PC-3 (cell line): ENCODE results near the gene SHLD1. TPM values are rescaled to one million over a fixed set of nuclear protein-coding genes. Genes with fewer than 3 reads are reported as not detected.
A peak's percentile ranks its signal among the peaks of the same experiment; 100 is the strongest.
"Not testable (repeated sequence)": the region's sequence is repeated elsewhere in the genome, so short reads cannot be mapped to it uniquely, and the experiment has no call there.

ENCODE experiments used
- ATAC-seq: fragments of 200-7000 bp; cut with Tn5 transposase; 2 replicates; pipeline ENCODE4 v1.9.1; 2020; ENCODE audit warnings: mild to moderate bottlenecking, moderate library complexity
- Bru-seq: library from RNA; stranded (reverse); fragments of 400-500 nt; gene quantifications from one replicate; lab custom pipeline; 2021; lab: Mats Ljungman, UMichigan
- BruChase-seq, 2 experiments: library from RNA; stranded (reverse); fragments of 400-500 nt; gene quantifications; one replicate each; lab custom pipeline; 2021; lab: Mats Ljungman, UMichigan
- BruUV-seq: library from RNA; stranded (reverse); fragments of 400-500 nt; replicated peaks from 2 replicates; lab custom pipeline; 2021; lab: Mats Ljungman, UMichigan
- CTCF ChIA-PET: fragments of 300-600 bp; sonication (Branson Sonifier 250); formaldehyde crosslinking; loops from one replicate; lab custom pipeline; 2022; ENCODE audit warnings: antibody characterized with exemption; lab: Charles Lee
- POLR2A ChIA-PET: fragments of 300-600 bp; sonication (Branson Sonifier 250); formaldehyde crosslinking; loops from one replicate; lab custom pipeline; 2022; ENCODE audit warnings: antibody characterized with exemption; ENCODE audit not compliant: unreplicated experiment; lab: Charles Lee
- DNase-seq: peaks from one replicate; pipeline ENCODE4 v3.0.0-alpha.2; 2015
- H2AFZ ChIP-seq: fragments of 300-600 bp; sonication (generic); 2 replicates; pipeline ENCODE4 v1.6.0; 2016; ENCODE audit warnings: antibody characterized with exemption, low read length
- H3F3A ChIP-seq: fragments of 300-600 bp; sonication (generic); one replicate; pipeline ENCODE4 v1.6.0; 2017; ENCODE audit warnings: antibody characterized with exemption, low read length, control low read depth, mild to moderate bottlenecking; ENCODE audit not compliant: unreplicated experiment
- H3K27ac ChIP-seq: fragments of 300-600 bp; sonication (generic); 2 replicates; pipeline ENCODE4 v1.5.1; 2016; ENCODE audit warnings: mild to moderate bottlenecking, low read length
- H3K27me3 ChIP-seq: fragments of 300-600 bp; sonication (generic); 2 replicates; pipeline ENCODE4 v1.6.1; 2016; ENCODE audit warnings: low read length, mixed read lengths
- H3K36me3 ChIP-seq: fragments of 300-600 bp; sonication (generic); 2 replicates; pipeline ENCODE4 v1.6.1; 2016; ENCODE audit warnings: low read depth, mixed run types, low read length, mixed read lengths
- H3K4me1 ChIP-seq: fragments of 300-600 bp; sonication (generic); 2 replicates; pipeline ENCODE4 v1.5.1; 2016; ENCODE audit warnings: low read length; ENCODE audit not compliant: insufficient read depth
- H3K4me2 ChIP-seq: fragments of 300-600 bp; sonication (generic); 2 replicates; pipeline ENCODE4 v1.6.0; 2016; ENCODE audit warnings: low read length
- H3K4me3 ChIP-seq: fragments of 300-600 bp; sonication (generic); 2 replicates; pipeline ENCODE4 v1.5.1; 2016; ENCODE audit warnings: mild to moderate bottlenecking, low read length, mixed read lengths
- H3K79me2 ChIP-seq: fragments of 300-600 bp; sonication (generic); 2 replicates; pipeline ENCODE4 v1.6.1; 2017; ENCODE audit warnings: low read length, mixed read lengths
- H3K9ac ChIP-seq: fragments of 300-600 bp; sonication (generic); 2 replicates; pipeline ENCODE4 v1.6.0; 2016; ENCODE audit warnings: mild to moderate bottlenecking, low read length
- H3K9me2 ChIP-seq: fragments of 300-600 bp; sonication (generic); replicated peaks from 2 replicates; pipeline ENCODE4 v1.6.1; 2016; ENCODE audit warnings: mixed run types, low read length, mixed read lengths
- H3K9me3 ChIP-seq: fragments of 300-600 bp; sonication (generic); 2 replicates; pipeline ENCODE4 v1.6.1; 2016; ENCODE audit warnings: low read length, mixed read lengths
- H4K20me1 ChIP-seq: fragments of 300-600 bp; sonication (generic); 2 replicates; pipeline ENCODE4 v1.6.1; 2016; ENCODE audit warnings: low read length, mixed read lengths
- EZH2 ChIP-seq: fragments of 300-600 bp; sonication (generic); IDR thresholded peaks from one replicate; pipeline ENCODE4 v1.6.1; 2017; ENCODE audit warnings: antibody characterized with exemption, mild to moderate bottlenecking, low read length; ENCODE audit not compliant: unreplicated experiment
- EZH2phosphoT487 ChIP-seq: fragments of 300-600 bp; sonication (generic); IDR thresholded peaks from 2 replicates; pipeline ENCODE4 v1.6.1; 2018; ENCODE audit warnings: mild to moderate bottlenecking, antibody characterized with exemption, low read length, borderline replicate concordance
- intact Hi-C: fragments of 100-400 bp; cut with micrococcal nuclease; formaldehyde crosslinking; loops from 2 replicates; pipeline ENCODE4 v1.9.0; 2023
- long read RNA-seq: library from polyadenylated mRNA; unstranded; transcript quantifications from one replicate; pipeline ENCODE4 v2.0.0, GENCODE V29; 2021; ENCODE audit not compliant: unreplicated experiment
- total RNA-seq: library from RNA; depleted of rRNA; stranded (reverse); fragments of >200 nt; gene quantifications from 2 replicates; pipeline ENCODE4 v1.2.3, GENCODE V29; 2014; rRNA removed
- TF ChIP-seq, protein P1 (sequence below): fragments of 300-600 bp; sonication (generic); conservative IDR thresholded peaks from 2 replicates; pipeline ENCODE4 v1.5.1; 2017; ENCODE audit warnings: antibody characterized with exemption, low read depth, mild to moderate bottlenecking, low read length

SHLD1 gene, protein sequence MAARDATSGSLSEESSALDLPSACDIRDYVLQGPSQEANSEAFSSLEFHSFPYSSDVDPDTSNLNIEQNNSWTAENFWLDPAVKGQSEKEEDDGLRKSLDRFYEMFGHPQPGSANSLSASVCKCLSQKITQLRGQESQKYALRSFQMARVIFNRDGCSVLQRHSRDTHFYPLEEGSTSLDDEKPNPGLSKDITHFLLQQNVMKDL
- total RNA-seq (3.4 and 5.1 TPM in 2 replicates), Bru-seq, nascent RNA (percentile 47 among the genes with signal in this experiment), BruChase-seq, experiment 1, labeled RNA remaining after a 6-hour chase (percentile 40 among the genes with signal in this experiment), BruChase-seq, experiment 2, labeled RNA remaining after a 2-hour chase (percentile 48 among the genes with signal in this experiment)
- long read RNA-seq, transcript SHLD1-201 (3 exons, 1,154 nt) = major isoform, 6 of 12 reads
- long read RNA-seq, partial matches to known transcripts = 0 of 12 reads
- long read RNA-seq, other reads (novel, unspliced or antisense) = 5 of 12 reads

DNA sequence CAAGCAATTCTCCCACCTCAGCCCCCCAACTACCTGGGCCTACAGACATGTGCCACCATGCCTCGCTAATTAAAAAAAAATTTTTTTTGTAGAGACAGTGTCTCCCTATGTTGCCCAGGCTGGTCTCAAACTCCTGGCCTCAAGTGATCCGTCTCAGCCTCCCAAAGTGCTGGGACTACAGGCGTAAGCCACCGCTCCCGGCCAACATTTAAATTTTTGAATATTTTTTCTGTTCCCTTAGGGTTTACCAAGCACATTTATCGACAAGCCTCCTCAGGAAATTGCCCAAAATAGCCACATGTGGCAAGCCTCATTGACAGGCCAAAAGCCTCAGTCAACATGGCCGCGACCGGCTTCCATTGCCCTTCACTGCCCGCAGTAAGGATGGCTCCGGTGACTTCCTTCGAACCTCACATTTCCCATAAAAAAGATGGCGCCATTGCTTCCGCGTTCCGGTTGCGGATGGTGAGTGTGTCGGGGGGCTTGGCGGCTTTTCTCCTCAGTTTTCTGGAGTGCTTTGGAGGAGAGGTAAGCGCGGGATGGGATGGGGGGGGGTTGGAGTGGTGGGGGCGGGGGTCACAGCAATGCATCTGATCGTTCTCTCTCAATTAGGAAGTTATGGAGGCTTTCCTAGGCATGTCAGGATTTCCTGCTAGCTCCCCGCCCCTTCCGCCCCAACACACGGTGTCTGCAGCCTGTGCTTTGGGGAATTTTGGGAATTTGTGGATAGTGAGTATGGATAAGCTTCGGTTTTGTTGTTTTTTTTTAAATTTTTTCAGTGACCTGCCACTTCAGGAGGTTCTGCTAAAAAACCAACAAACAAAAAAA lies at the start of gene SHLD1:
Gene SHLD1 (plus strand): TSS at position 450 of the 828 bp plus-strand sequence. CDS start 22,465 bp downstream, outside the sequence.
- intact Hi-C loops = loop anchor here (2.0 kb wide), 1 partner anchor 37 kb away; no protein-coding TSS in a partner anchor
- H4K20me1 ChIP-seq = no peaks in the 10 kb centered on the region
- peak within 1 kb of the TSS; percentile 83 for H3K4me3 ChIP-seq
- no peaks in the 10 kb centered on the region for H3K9me2 ChIP-seq
- H3K27me3 ChIP-seq = no peaks in the 10 kb centered on the region
- TF ChIP-seq, protein P1, sequence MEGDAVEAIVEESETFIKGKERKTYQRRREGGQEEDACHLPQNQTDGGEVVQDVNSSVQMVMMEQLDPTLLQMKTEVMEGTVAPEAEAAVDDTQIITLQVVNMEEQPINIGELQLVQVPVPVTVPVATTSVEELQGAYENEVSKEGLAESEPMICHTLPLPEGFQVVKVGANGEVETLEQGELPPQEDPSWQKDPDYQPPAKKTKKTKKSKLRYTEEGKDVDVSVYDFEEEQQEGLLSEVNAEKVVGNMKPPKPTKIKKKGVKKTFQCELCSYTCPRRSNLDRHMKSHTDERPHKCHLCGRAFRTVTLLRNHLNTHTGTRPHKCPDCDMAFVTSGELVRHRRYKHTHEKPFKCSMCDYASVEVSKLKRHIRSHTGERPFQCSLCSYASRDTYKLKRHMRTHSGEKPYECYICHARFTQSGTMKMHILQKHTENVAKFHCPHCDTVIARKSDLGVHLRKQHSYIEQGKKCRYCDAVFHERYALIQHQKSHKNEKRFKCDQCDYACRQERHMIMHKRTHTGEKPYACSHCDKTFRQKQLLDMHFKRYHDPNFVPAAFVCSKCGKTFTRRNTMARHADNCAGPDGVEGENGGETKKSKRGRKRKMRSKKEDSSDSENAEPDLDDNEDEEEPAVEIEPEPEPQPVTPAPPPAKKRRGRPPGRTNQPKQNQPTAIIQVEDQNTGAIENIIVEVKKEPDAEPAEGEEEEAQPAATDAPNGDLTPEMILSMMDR = no peak
- TF ChIP-seq EZH2 (no peak), EZH2phosphoT487 (no peak)
- peak within 1 kb of the TSS; percentile 98 for H3K4me2 ChIP-seq
- peaks cover 12% of the 10 kb centered on the region for H3K4me1 ChIP-seq
- DNase-seq = peak; percentile 90
- ATAC-seq = peak; percentile 93
- BruUV-seq = TSS peak; percentile 86
- H3K9me3 ChIP-seq = no peaks in the 10 kb centered on the region
- no peaks in the 10 kb centered on the region for H3K36me3 ChIP-seq
- peaks cover 6% of the 10 kb centered on the region for H3F3A ChIP-seq
- peak within 1 kb of the TSS; percentile 74 for H3K27ac ChIP-seq
- H2AFZ ChIP-seq = peak within 1 kb of the TSS; percentile 82
- ChIA-PET POLR2A (interaction anchor here (0.5 to 1.6 kb wide), 4 partner anchors 12 to 586 kb away, joined by 4 to 8 read pairs (median 4); no protein-coding TSS in a partner anchor), CTCF (no interaction called here)
- peak within 1 kb of the TSS; percentile 93 for H3K9ac ChIP-seq
- 0 out of 2 replicates have a peak, but pooled peaks cover 4% of the 10 kb centered on the region for H3K79me2 ChIP-seq

DNA sequence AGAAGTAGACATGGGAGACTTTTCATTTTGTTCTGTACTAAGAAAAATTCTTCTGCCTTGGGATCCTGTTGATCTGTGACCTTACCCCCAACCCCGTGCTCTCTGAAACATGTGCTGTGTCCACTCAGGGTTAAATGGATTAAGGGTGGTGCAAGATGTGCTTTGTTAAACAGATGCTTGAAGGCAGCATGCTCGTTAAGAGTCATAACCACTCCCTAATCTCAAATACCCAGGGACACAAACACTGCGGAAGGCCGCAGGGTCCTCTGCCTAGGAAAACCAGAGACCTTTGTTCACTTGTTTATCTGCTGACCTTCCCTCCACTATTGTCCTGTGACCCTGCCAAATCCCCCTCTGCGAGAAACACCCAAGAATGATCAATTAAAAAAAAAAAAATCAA lies 47.9 kb upstream of the SHLD1 start:
- ATAC-seq, H4K20me1 ChIP-seq, H3K27ac ChIP-seq, H2AFZ ChIP-seq, H3K4me1 ChIP-seq, DNase-seq, H3F3A ChIP-seq, H3K9me2 ChIP-seq, POLR2A ChIA-PET, H3K4me3 ChIP-seq, H3K79me2 ChIP-seq, H3K9ac ChIP-seq, H3K4me2 ChIP-seq, H3K36me3 ChIP-seq, CTCF ChIA-PET, H3K27me3 ChIP-seq, H3K9me3 ChIP-seq, BruUV-seq: not testable (repeated sequence)
- intact Hi-C loops = loop anchor here (5.0 kb wide), 1 partner anchor 85 kb away; no protein-coding TSS in a partner anchor

DNA sequence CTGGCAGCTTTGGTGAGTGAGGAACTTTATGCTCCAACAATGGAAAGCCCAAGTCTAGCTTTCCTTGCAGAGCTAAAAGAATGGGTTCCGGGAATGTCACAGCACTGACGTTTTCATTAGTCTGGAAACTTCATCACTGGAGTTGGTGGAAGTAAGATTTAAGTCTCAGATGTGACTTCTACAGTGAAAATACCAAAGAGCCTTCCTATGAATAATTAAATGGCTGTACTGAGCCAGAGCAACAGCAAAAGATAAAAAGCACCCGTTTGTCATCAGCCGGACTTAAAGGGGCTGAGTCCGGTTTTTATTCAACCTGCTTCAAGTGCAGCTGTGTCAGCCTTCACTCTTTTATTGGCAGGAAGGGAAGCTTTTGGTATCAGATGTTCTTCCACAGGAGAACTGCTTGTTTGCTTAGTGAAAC lies 46.5 kb upstream of the SHLD1 start:
- TF ChIP-seq, protein P1 = no peak
- TF ChIP-seq EZH2 (no peak), EZH2phosphoT487 (no peak)
- Histone ChIP-seq H3K4me2 (peak overlapping the region; percentile 54), H3K4me1 (peaks cover 5% of the 10 kb centered on the region; the same call in 1 of the 2 replicates), H3K79me2 (no peaks in the 10 kb centered on the region), H4K20me1 (no peaks in the 10 kb centered on the region), H3K9me3 (no peaks in the 10 kb centered on the region), H3K9me2 (no peaks in the 10 kb centered on the region), H3K9ac (no peak overlapping the region), H2AFZ (peak overlapping the region; percentile 54), H3K27me3 (no peaks in the 10 kb centered on the region), H3K27ac (no peak overlapping the region), H3K4me3 (peak overlapping the region; percentile 10; the same call in 1 of the 2 replicates), H3K36me3 (no peaks in the 10 kb centered on the region), H3F3A (no peaks in the 10 kb centered on the region)
- ChIA-PET CTCF (no interaction called here), POLR2A (no interaction called here)
- ATAC-seq (peak; percentile 78), DNase-seq (peak; percentile 25)
- BruUV-seq = no TSS peak
- intact Hi-C loops = loop anchor here (5.0 kb wide), 1 partner anchor 84 kb away; no protein-coding TSS in a partner anchor
